Measurements from ENCODE around the gene MTMR6. TPM values are rescaled to one million over a fixed set of nuclear protein-coding genes. Genes with fewer than 3 reads are reported as not detected.
A peak's percentile ranks its signal among the peaks of the same experiment; 100 is the strongest.
"Not testable (repeated sequence)": the region's sequence is repeated elsewhere in the genome, so short reads cannot be mapped to it uniquely, and the experiment has no call there.

Gene MTMR6
- 15.7 and 16.2 TPM in 2 replicates for total RNA-seq

DNA sequence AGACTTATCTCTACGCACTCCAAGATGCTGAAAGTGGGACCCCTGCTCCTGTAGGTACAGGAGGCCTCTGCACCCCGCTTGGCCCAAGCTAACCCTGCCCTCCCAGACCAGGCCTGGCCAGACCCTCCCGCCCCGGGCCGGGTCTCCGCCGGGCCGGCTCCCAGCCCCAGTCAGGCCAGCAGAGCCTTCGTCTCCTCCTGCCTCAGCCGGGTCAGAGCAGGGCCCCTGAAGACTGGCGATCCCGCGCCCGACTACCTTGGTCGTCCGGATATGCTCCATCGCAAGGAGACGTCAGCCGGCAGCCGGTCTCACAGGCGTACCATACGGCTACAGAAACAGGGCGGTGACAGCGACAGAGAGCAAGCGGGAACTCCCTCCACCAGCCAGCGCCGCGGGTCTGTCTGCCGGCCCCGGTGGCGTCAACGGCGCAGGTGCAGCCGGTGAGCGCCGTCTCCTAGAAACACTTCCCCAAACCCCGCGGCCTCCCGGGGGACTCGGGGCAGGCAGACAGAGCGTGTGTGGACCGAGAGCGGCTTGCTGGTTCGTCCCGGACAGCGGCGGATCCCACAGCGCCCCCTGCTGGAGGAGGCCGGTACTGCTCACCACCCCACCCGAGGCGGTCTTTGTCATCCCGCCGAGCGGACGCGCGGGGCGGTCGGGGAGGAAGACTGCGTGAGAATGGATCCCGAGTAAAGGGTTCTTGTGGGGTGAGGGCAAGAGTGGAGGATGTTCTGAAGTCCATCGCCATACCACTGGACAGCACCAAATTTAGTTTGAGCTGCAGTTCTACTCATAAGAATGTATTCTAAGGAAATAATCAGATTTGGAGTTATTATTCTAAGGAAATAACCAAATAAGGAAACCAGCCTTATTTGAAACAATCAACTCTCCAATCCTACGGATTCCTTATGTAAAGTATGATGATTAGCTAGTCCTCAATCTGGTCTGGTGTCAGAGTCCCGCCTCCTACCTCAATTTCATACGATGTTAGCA, at the start of gene MTMR6:
Gene MTMR6, minus strand, starts transcription at position 520 of the 993 bp plus-strand sequence. Its CDS starts 241 bp downstream, at position 279.
- DNase-seq: peak; percentile 98
- Mint-ChIP-seq H3K27ac (peak within 1 kb of the TSS; percentile 95), H3K4me3 (peak within 1 kb of the TSS; percentile 91), H3K4me1 (peaks cover 28% of the 10 kb centered on the region), H3K27me3 (peaks cover 15% of the 10 kb centered on the region), H3K36me3 (ENCODE audit: low read depth) (peaks cover 10% of the 10 kb centered on the region), H3K9me3 (no peaks in the 10 kb centered on the region)
- intact Hi-C loops (cut with micrococcal nuclease): loop anchor here (1.0 to 10.0 kb wide), 5 partner anchors 14 to 1012 kb away; partner anchors contain the start of gene NUP58

- Mint-ChIP-seq H3K4me1 (peaks cover 3% of the 10 kb centered on the region), H3K27ac (no peak overlapping the region), H3K9me3 (no peaks in the 10 kb centered on the region), H3K4me3 (no peak overlapping the region), H3K27me3 (no peaks in the 10 kb centered on the region), H3K36me3 (ENCODE audit: low read depth) (peaks cover 40% of the 10 kb centered on the region)
- intact Hi-C loops (cut with micrococcal nuclease): no loop called here
- DNase-seq: no peak
Observed at GRCh38 chr13:25335856-25336255, 48.6 kb upstream of the MTMR6 start.

DNA sequence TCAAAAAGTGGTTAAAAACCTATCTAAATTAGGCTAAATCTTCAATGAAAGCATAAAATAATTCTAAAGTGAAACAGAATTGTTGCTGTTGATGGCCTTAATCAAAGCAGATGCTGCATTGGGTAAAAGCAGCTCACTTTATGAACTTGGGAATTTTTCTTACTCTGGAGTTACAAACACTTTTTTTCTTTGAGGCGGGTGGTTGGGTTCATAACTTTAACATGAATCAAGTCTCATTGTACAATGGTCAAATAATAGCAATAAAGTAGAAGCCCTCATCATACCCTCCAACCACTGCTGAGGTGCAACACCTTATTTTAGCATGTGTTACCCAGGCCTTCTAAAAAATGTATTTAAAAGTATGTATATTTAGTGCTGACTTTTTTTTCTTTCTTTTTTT, 43.3 kb upstream of the MTMR6 start:
- Mint-ChIP-seq H3K27ac (no peak overlapping the region), H3K9me3 (no peaks in the 10 kb centered on the region), H3K4me3 (no peak overlapping the region), H3K4me1 (peaks cover 3% of the 10 kb centered on the region), H3K27me3 (no peaks in the 10 kb centered on the region), H3K36me3 (ENCODE audit: low read depth) (peaks cover 48% of the 10 kb centered on the region)
- intact Hi-C loops (cut with micrococcal nuclease): no loop called here
- DNase-seq: no peak

- no peaks in the 10 kb centered on the region for H3K9me3 Mint-ChIP-seq
- DNase-seq: no peak
- H3K27ac Mint-ChIP-seq: no peak overlapping the region
- peaks cover 3% of the 10 kb centered on the region for H3K4me1 Mint-ChIP-seq
- H3K36me3 Mint-ChIP-seq (ENCODE audit: low read depth): peaks cover 50% of the 10 kb centered on the region
- H3K27me3 Mint-ChIP-seq: no peaks in the 10 kb centered on the region
- H3K4me3 Mint-ChIP-seq: no peak overlapping the region
- intact Hi-C loops (cut with micrococcal nuclease): no loop called here
Observed at GRCh38 chr13:25329706-25330105, 42.4 kb upstream of the MTMR6 start.

DNA sequence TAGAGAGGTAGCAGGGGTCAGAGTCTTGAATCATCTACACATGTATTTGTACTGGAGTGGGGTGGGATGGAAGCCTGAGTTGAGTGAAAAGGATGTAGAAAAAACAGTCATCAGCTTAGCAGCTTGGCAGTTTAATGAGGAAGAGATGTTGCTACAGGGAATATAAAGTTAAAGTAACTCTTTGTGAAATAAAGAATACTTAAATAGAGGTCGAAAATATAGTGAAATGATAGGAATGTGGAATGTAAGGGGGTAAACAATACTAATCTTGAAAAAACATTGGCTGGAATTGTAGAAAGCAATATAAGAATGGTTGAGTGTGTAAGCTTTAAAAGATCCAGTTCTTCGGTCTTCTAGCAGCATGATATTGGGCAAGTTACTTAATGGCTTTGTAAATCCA, 36.8 kb upstream of the MTMR6 start:
- Mint-ChIP-seq H3K27ac (no peak overlapping the region), H3K4me3 (no peak overlapping the region), H3K36me3 (ENCODE audit: low read depth) (peaks cover 37% of the 10 kb centered on the region), H3K9me3 (no peaks in the 10 kb centered on the region), H3K27me3 (no peaks in the 10 kb centered on the region), H3K4me1 (peaks cover 1% of the 10 kb centered on the region)
- no peak for DNase-seq
- intact Hi-C loops (cut with micrococcal nuclease): no loop called here

GRCh38 chr13:25319771-25320170, 32.5 kb upstream of the MTMR6 start:
- no peaks in the 10 kb centered on the region for H3K27me3 Mint-ChIP-seq
- no peak for DNase-seq
- H3K4me3 Mint-ChIP-seq: no peak overlapping the region
- H3K36me3 Mint-ChIP-seq (ENCODE audit: low read depth): peaks cover 43% of the 10 kb centered on the region
- H3K27ac Mint-ChIP-seq: no peak overlapping the region
- intact Hi-C loops (cut with micrococcal nuclease): no loop called here
- peaks cover 9% of the 10 kb centered on the region for H3K4me1 Mint-ChIP-seq
- H3K9me3 Mint-ChIP-seq: no peaks in the 10 kb centered on the region

GRCh38 chr13:25318946-25319345, 31.7 kb upstream of the MTMR6 start:
- H3K27ac Mint-ChIP-seq; H3K27me3 Mint-ChIP-seq; H3K9me3 Mint-ChIP-seq; intact Hi-C loops (cut with micrococcal nuclease); DNase-seq; H3K4me3 Mint-ChIP-seq; H3K4me1 Mint-ChIP-seq: not testable (repeated sequence)
- peaks cover 44% of the 10 kb centered on the region for H3K36me3 Mint-ChIP-seq (ENCODE audit: low read depth)

DNA sequence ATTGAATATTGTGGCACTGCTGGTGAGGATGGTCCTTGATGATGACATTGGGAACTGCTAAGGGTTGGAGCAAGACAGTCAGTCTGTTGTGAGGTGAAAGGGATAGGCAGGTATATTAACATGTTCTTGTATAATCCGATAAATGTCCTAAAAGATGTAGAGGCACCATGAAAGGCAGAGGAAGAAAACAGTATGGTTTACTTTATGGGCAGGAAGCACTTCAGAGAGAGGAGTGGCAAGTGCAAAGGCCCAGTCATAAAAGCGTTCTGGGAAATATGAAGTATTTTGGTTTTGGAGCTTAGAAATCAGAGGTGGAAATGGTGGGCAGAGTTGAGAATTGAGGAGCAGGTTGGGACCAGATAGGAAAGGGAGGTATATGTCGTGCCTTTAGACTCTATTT, 23.6 kb upstream of the MTMR6 start:
- Mint-ChIP-seq H3K27ac (peak overlapping the region; percentile 0), H3K36me3 (ENCODE audit: low read depth) (peaks cover 58% of the 10 kb centered on the region)
- intact Hi-C loops (cut with micrococcal nuclease): no loop called here

DNA sequence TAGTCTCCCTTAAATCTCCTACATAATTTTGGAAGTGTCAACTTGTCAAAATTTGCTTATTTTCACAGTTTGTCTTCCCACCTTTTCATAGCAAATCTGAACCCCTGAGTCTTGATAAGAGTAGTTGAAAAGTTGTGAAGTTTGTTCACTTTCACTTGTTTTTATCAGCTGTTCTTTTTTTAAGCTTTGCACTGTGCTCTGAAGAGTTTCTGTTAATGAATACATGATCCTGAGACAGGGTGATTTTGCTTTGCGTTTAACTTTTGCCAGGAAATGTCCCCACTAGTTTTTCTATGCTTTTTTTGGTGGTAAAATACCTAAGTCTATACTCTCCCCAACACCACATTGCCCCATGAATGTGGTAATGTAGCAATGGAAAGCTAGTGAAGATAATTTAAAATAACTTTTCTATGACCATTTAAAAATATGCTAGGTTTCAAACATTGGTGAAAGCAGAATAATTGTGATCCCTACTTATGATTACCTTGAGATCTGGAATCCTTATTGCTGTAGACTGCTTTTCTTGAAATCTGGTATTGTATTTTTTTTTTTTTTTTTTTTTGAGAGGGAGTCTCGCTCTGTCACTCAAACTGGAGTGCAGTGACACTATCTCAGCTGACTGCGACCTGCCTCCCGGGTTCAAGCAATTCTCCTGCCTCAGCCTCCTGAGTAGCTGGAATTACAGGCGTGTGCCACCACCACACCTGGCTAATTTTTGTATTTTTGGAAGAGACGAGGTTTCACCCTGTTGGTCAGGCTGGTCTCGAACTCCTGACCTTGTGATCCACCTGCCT, 19.6 kb upstream of the MTMR6 start:
- Mint-ChIP-seq H3K4me3 (no peak overlapping the region), H3K27ac (no peak overlapping the region), H3K36me3 (ENCODE audit: low read depth) (peaks cover 65% of the 10 kb centered on the region), H3K4me1 (peaks cover 44% of the 10 kb centered on the region), H3K9me3 (no peaks in the 10 kb centered on the region), H3K27me3 (no peaks in the 10 kb centered on the region)
- intact Hi-C loops (cut with micrococcal nuclease): loop anchor here (5.0 kb wide), 1 partner anchor 1955 kb away; no protein-coding TSS in a partner anchor
- no peak for DNase-seq

More for the DNA sequence above, 23.6 kb upstream of the MTMR6 start:
- no peak for DNase-seq
- Mint-ChIP-seq H3K4me3 (no peak overlapping the region), H3K9me3 (no peaks in the 10 kb centered on the region), H3K4me1 (peaks cover 21% of the 10 kb centered on the region), H3K27me3 (no peaks in the 10 kb centered on the region)

- Mint-ChIP-seq H3K36me3 (ENCODE audit: low read depth) (peaks cover 39% of the 10 kb centered on the region), H3K9me3 (peaks cover 4% of the 10 kb centered on the region), H3K27me3 (peaks cover 14% of the 10 kb centered on the region), H3K4me1 (peaks cover 44% of the 10 kb centered on the region), H3K4me3 (peak overlapping the region; percentile 96), H3K27ac (peak overlapping the region; percentile 96)
- intact Hi-C loops (cut with micrococcal nuclease): loop anchor here (5.0 kb wide), 1 partner anchor 920 kb away; the partner anchor contains the start of gene RNF6
- no peak for DNase-seq
Observed at GRCh38 chr13:25302121-25302520, 14.8 kb upstream of the MTMR6 start.

- Mint-ChIP-seq H3K9me3 (peaks cover 4% of the 10 kb centered on the region), H3K27ac (peak within 1 kb of the TSS; percentile 96), H3K27me3 (peaks cover 20% of the 10 kb centered on the region), H3K4me3 (peak within 1 kb of the TSS; percentile 96), H3K4me1 (peaks cover 41% of the 10 kb centered on the region), H3K36me3 (ENCODE audit: low read depth) (peaks cover 35% of the 10 kb centered on the region)
- intact Hi-C loops (cut with micrococcal nuclease): loop anchor here (1.0 to 5.0 kb wide), 3 partner anchors 14 to 921 kb away; partner anchors contain the start of genes MTMR6 and RNF6
- peak; percentile 98 for DNase-seq
Observed at GRCh38 chr13:25301347-25302113, 14.2 kb upstream of the MTMR6 start, which contains the start of gene NUP58. Gene NUP58, plus strand, starts transcription at chr13:25301625. Its CDS starts 149 bp downstream, at chr13:25301774.

- peak overlapping the region; percentile 96 for H3K4me3 Mint-ChIP-seq
- intact Hi-C loops (cut with micrococcal nuclease): loop anchor here (1.0 to 5.0 kb wide), 3 partner anchors 14 to 921 kb away; partner anchors contain the start of genes MTMR6 and RNF6
- H3K27me3 Mint-ChIP-seq: peaks cover 22% of the 10 kb centered on the region
- peaks cover 4% of the 10 kb centered on the region for H3K9me3 Mint-ChIP-seq
- peak overlapping the region; percentile 96 for H3K27ac Mint-ChIP-seq
- H3K36me3 Mint-ChIP-seq (ENCODE audit: low read depth): peaks cover 34% of the 10 kb centered on the region
- no peak for DNase-seq
- H3K4me1 Mint-ChIP-seq: peaks cover 38% of the 10 kb centered on the region
Observed at GRCh38 chr13:25300861-25301346, 13.6 kb upstream of the MTMR6 start.

DNA sequence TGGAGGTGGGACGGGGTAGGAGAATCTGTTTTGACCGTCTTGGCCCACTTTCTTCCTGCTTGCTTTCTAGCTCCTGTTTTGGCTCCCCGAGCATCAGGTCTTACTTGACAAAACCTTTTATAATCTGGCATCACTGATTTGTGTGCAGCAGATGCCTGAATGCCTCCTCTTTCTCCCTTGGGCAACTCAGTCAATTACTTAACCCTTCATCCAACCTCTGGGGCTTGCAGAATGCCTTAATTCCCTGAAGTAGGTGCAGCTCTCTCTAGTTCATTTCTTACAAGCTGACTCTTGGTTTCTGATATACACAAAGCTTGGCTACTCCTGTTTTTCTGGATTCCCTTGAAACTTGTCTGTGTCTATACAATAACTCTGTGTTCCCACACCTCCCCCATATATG, 8.4 kb upstream of the MTMR6 start:
- H3K27me3 Mint-ChIP-seq: peaks cover 31% of the 10 kb centered on the region
- intact Hi-C loops (cut with micrococcal nuclease): no loop called here
- H3K9me3 Mint-ChIP-seq: peaks cover 4% of the 10 kb centered on the region
- H3K4me1 Mint-ChIP-seq: peaks cover 8% of the 10 kb centered on the region
- H3K4me3 Mint-ChIP-seq: no peak overlapping the region
- H3K36me3 Mint-ChIP-seq (ENCODE audit: low read depth): peaks cover 2% of the 10 kb centered on the region
- DNase-seq: no peak
- no peak overlapping the region for H3K27ac Mint-ChIP-seq
